HG03280 (cell line): Measurements from ENCODE around the gene SETD4.
"Not testable (repeated sequence)": the region's sequence is repeated elsewhere in the genome, so short reads cannot be mapped to it uniquely, and the experiment has no call there.

Source experiments
- ATAC-seq: cut with Tn5 transposase; IDR thresholded peaks from one replicate; pipeline ENCODE4 v1.9.1; 2021; ENCODE audit warnings: mild to moderate bottlenecking, moderate library complexity; ENCODE audit not compliant: unreplicated experiment

Gene SETD4

GRCh38 chr21:36079010-36079649 is 18.8 kb upstream of the SETD4 start:
- ATAC-seq, result no peak

- ATAC-seq, result no peak
These were observed 17.4 kb upstream of the SETD4 start for GRCh38 chr21:36077758-36078157.

- ATAC-seq, result no peak
These were observed 16.7 kb upstream of the SETD4 start for GRCh38 chr21:36076878-36077655.

- ATAC-seq, result no peak
These were observed 15.6 kb upstream of the SETD4 start for GRCh38 chr21:36075953-36076352.

- ATAC-seq, result no peak
These were observed 14.8 kb upstream of the SETD4 start for GRCh38 chr21:36075171-36075570.

- ATAC-seq, result not testable (repeated sequence)
These were observed 13.6 kb upstream of the SETD4 start for GRCh38 chr21:36073911-36074310.

GRCh38 chr21:36073181-36073580 is 12.9 kb upstream of the SETD4 start:
- ATAC-seq, result no peak

GRCh38 chr21:36072453-36073162 is 12.3 kb upstream of the SETD4 start:
- no peak for ATAC-seq

- no peak for ATAC-seq
These were observed 10.7 kb upstream of the SETD4 start for GRCh38 chr21:36070999-36071398.

- ATAC-seq, result peak; percentile 99
These were observed 9.6 kb upstream of the SETD4 start, which contains the start of gene CBR1 for GRCh38 chr21:36069713-36070583. Gene CBR1, plus strand, starts transcription at chr21:36070024. Its CDS starts 92 bp downstream, at chr21:36070116.

- no peak for ATAC-seq
These were observed 8.5 kb upstream of the SETD4 start for GRCh38 chr21:36068748-36069398.

- ATAC-seq, result no peak
These were observed 5.2 kb upstream of the SETD4 start for GRCh38 chr21:36065497-36066036.

GRCh38 chr21:36064085-36064460 is 3.7 kb upstream of the SETD4 start:
- ATAC-seq, result no peak

- no peak for ATAC-seq
These were observed 3.2 kb upstream of the SETD4 start for GRCh38 chr21:36063375-36064084.

GRCh38 chr21:36061445-36061844 is 1.1 kb upstream of the SETD4 start:
- ATAC-seq, result no peak

- ATAC-seq, result peak; percentile 39
These were observed 535 bp downstream of the SETD4 start for GRCh38 chr21:36059823-36060158.

- no peak for ATAC-seq
These were observed 4.8 kb downstream of the SETD4 start for GRCh38 chr21:36055551-36055950.

- ATAC-seq, result no peak
These were observed 6.6 kb downstream of the SETD4 start for GRCh38 chr21:36053715-36054062.

GRCh38 chr21:36052860-36053714 is 7.2 kb downstream of the SETD4 start:
- no peak for ATAC-seq
